Activated CD4-positive, CD25-positive, alpha-beta regulatory T cell (primary cell): ENCODE measurements around the gene MED27.

Source experiments
- DNase-seq, 4 experiments: peaks; one replicate each; lab custom pipeline; 2025; lab: John Stamatoyannopoulos, UW

Gene MED27

GRCh38 chr9:131919216-131919615 is 160.5 kb downstream of the MED27 start:
- DNase-seq: no peak

GRCh38 chr9:131918481-131918880 is 161.2 kb downstream of the MED27 start:
- no peak for DNase-seq

GRCh38 chr9:131917009-131917408 is 162.7 kb downstream of the MED27 start:
- no peak for DNase-seq

GRCh38 chr9:131915181-131915580 is 164.5 kb downstream of the MED27 start:
- no peak for DNase-seq

GRCh38 chr9:131912671-131913070 is 167.0 kb downstream of the MED27 start:
- no peak for DNase-seq

GRCh38 chr9:131912069-131912468 is 167.6 kb downstream of the MED27 start:
- DNase-seq: no peak

GRCh38 chr9:131910572-131910971 is 169.1 kb downstream of the MED27 start:
- DNase-seq: no peak

- DNase-seq: no peak
Measured at GRCh38 chr9:131905144-131905543, 174.5 kb downstream of the MED27 start.

GRCh38 chr9:131899296-131900228 is 180.1 kb downstream of the MED27 start:
- no peak for DNase-seq

- no peak for DNase-seq
Measured at GRCh38 chr9:131892902-131893500, 186.7 kb downstream of the MED27 start.

GRCh38 chr9:131892162-131892707 is 187.4 kb downstream of the MED27 start:
- no peak for DNase-seq

- DNase-seq: no peak
Measured at GRCh38 chr9:131891598-131891997, 188.1 kb downstream of the MED27 start.

GRCh38 chr9:131889437-131890251 is 190.0 kb downstream of the MED27 start:
- DNase-seq: no peak

GRCh38 chr9:131888923-131889322 is 190.7 kb downstream of the MED27 start:
- DNase-seq: no peak

- DNase-seq: no peak
Measured at GRCh38 chr9:131887680-131888079, 192.0 kb downstream of the MED27 start.

GRCh38 chr9:131886826-131887225 is 192.8 kb downstream of the MED27 start:
- no peak for DNase-seq

GRCh38 chr9:131885144-131885609 is 194.5 kb downstream of the MED27 start:
- DNase-seq: no peak

- DNase-seq: no peak
Measured at GRCh38 chr9:131884222-131884621, 195.4 kb downstream of the MED27 start.

- no peak for DNase-seq
Measured at GRCh38 chr9:131880833-131881583, 198.7 kb downstream of the MED27 start.

- no peak for DNase-seq
Measured at GRCh38 chr9:131879911-131880290, 199.8 kb downstream of the MED27 start.

GRCh38 chr9:131879181-131879910 is 200.3 kb downstream of the MED27 start:
- DNase-seq: no peak
